Stimulated activated CD4-positive, alpha-beta T cell treated with anti-CD3 and anti-CD28 coated beads, Interleukin-1b, Interleukin-23, amount 100 ng/mL, for 1 hour (primary cell): ENCODE measurements around the gene VOPP1.
"Not testable (repeated sequence)": the region's sequence is repeated elsewhere in the genome, so short reads cannot be mapped to it uniquely, and the experiment has no call there.

ENCODE experiments used
- DNase-seq, 2 donors: peaks; one replicate each; pipeline ENCODE4 v3.0.0-alpha.2; 2020; ENCODE audit warnings: low read depth in 2 of 2

Gene VOPP1

GRCh38 chr7:55488216-55488615, 84.1 kb downstream of the VOPP1 start:
- DNase-seq = no peak

- no peak for DNase-seq
These were observed 85.3 kb downstream of the VOPP1 start for GRCh38 chr7:55486991-55487390.

GRCh38 chr7:55486192-55486590, 86.1 kb downstream of the VOPP1 start:
- no peak for DNase-seq

GRCh38 chr7:55485501-55486191, 86.7 kb downstream of the VOPP1 start:
- no peak for DNase-seq

GRCh38 chr7:55484834-55485233, 87.5 kb downstream of the VOPP1 start:
- no peak for DNase-seq

GRCh38 chr7:55484241-55484640, 88.1 kb downstream of the VOPP1 start:
- no peak for DNase-seq

GRCh38 chr7:55483046-55483445, 89.3 kb downstream of the VOPP1 start:
- DNase-seq = no peak

GRCh38 chr7:55481155-55481554, 91.1 kb downstream of the VOPP1 start:
- DNase-seq = no peak

- no peak for DNase-seq
These were observed 93.6 kb downstream of the VOPP1 start for GRCh38 chr7:55478700-55479099.

GRCh38 chr7:55477781-55478374, 94.4 kb downstream of the VOPP1 start:
- DNase-seq = no peak

- no peak for DNase-seq
These were observed 95.2 kb downstream of the VOPP1 start for GRCh38 chr7:55476852-55477780.

GRCh38 chr7:55475855-55476803, 96.2 kb downstream of the VOPP1 start:
- DNase-seq = no peak

GRCh38 chr7:55474944-55475854, 97.1 kb downstream of the VOPP1 start:
- DNase-seq = no peak

- DNase-seq = no peak
These were observed 98.4 kb downstream of the VOPP1 start for GRCh38 chr7:55473932-55474331.

GRCh38 chr7:55472928-55473725, 99.2 kb downstream of the VOPP1 start:
- no peak for DNase-seq

- DNase-seq = not testable (repeated sequence)
These were observed 99.9 kb downstream of the VOPP1 start for GRCh38 chr7:55472406-55472805.

GRCh38 chr7:55471594-55471993, 100.7 kb downstream of the VOPP1 start:
- DNase-seq = not testable (repeated sequence)

- no peak for DNase-seq
These were observed 102.0 kb downstream of the VOPP1 start for GRCh38 chr7:55470261-55470660.

GRCh38 chr7:55469721-55470120, 102.6 kb downstream of the VOPP1 start:
- no peak for DNase-seq

- no peak for DNase-seq
These were observed 103.0 kb downstream of the VOPP1 start for GRCh38 chr7:55469271-55469681.
